Stimulated activated CD4-positive, alpha-beta T cell treated with anti-CD3 and anti-CD28 coated beads, Interleukin-15, amount 100 ng/mL, for 24 hours (primary cell): ENCODE measurements around the gene ADARB1.
"Not testable (repeated sequence)": the region's sequence is repeated elsewhere in the genome, so short reads cannot be mapped to it uniquely, and the experiment has no call there.

Experiments used
- DNase-seq: peaks from one replicate; pipeline ENCODE4 v3.0.0-alpha.2; 2020

Gene ADARB1

GRCh38 chr21:45139003-45139360 is 64.6 kb downstream of the ADARB1 start:
- DNase-seq = not testable (repeated sequence)

- no peak for DNase-seq
These were observed 65.1 kb downstream of the ADARB1 start for GRCh38 chr21:45139473-45139872.

GRCh38 chr21:45140346-45140940 is 66.1 kb downstream of the ADARB1 start:
- DNase-seq = peak; percentile 65

DNA sequence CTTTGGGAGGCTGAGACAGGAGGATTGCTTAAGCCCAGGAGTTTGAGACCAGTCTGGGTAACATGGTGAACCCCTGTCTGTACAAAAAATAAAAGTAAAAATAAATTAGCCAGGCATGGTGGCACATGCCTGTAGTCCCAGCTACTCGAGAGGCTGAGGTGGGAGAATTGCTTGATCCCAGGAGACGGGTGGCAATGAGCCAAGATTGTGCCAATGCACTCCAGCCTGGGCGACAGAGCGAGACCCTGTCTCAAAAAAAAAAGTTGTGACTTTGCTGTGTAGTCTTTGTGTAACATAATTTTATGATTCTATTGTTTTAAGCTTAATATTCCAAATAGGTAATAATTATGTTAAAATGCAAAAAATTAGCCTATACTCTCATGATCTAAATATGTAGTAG is 66.6 kb downstream of the ADARB1 start:
- DNase-seq = not testable (repeated sequence)

GRCh38 chr21:45141507-45141906 is 67.1 kb downstream of the ADARB1 start:
- DNase-seq = no peak

GRCh38 chr21:45142469-45143308 is 68.3 kb downstream of the ADARB1 start:
- DNase-seq = no peak

DNA sequence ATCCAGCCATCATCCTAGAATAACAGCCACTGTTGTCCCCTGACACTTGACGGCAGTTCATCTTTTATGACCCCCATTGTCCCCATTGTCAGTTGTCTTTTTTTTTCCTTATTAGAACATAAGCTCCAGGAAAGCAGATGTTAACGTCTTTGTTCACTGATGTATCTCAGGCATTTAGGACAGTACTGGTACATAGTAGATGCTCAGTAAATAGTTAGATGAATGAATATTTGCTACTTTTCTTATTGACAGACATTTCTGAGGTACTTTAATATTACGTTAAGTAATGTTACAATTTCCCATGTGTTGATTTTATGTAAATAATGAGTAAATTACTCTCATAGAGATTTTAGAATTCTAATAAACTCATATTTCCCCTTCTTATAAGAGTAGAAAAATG is 69.5 kb downstream of the ADARB1 start:
- DNase-seq = no peak

GRCh38 chr21:45145146-45145545 is 70.8 kb downstream of the ADARB1 start:
- DNase-seq = no peak

GRCh38 chr21:45145846-45146245 is 71.5 kb downstream of the ADARB1 start:
- DNase-seq = not testable (repeated sequence)

GRCh38 chr21:45146306-45146705 is 71.9 kb downstream of the ADARB1 start:
- DNase-seq = no peak

GRCh38 chr21:45146801-45147200 is 72.4 kb downstream of the ADARB1 start:
- no peak for DNase-seq

GRCh38 chr21:45147473-45148315 is 73.3 kb downstream of the ADARB1 start:
- DNase-seq = no peak

- DNase-seq = no peak
These were observed 74.1 kb downstream of the ADARB1 start for GRCh38 chr21:45148316-45148990.

- no peak for DNase-seq
These were observed 74.6 kb downstream of the ADARB1 start for GRCh38 chr21:45149021-45149420.

- DNase-seq = no peak
These were observed 76.3 kb downstream of the ADARB1 start for GRCh38 chr21:45150638-45151131.

- no peak for DNase-seq
These were observed 77.2 kb downstream of the ADARB1 start for GRCh38 chr21:45151445-45152160.

GRCh38 chr21:45152265-45152746 is 77.9 kb downstream of the ADARB1 start:
- peak; percentile 77 for DNase-seq

- DNase-seq = no peak
These were observed 79.3 kb downstream of the ADARB1 start for GRCh38 chr21:45153358-45154318.

DNA sequence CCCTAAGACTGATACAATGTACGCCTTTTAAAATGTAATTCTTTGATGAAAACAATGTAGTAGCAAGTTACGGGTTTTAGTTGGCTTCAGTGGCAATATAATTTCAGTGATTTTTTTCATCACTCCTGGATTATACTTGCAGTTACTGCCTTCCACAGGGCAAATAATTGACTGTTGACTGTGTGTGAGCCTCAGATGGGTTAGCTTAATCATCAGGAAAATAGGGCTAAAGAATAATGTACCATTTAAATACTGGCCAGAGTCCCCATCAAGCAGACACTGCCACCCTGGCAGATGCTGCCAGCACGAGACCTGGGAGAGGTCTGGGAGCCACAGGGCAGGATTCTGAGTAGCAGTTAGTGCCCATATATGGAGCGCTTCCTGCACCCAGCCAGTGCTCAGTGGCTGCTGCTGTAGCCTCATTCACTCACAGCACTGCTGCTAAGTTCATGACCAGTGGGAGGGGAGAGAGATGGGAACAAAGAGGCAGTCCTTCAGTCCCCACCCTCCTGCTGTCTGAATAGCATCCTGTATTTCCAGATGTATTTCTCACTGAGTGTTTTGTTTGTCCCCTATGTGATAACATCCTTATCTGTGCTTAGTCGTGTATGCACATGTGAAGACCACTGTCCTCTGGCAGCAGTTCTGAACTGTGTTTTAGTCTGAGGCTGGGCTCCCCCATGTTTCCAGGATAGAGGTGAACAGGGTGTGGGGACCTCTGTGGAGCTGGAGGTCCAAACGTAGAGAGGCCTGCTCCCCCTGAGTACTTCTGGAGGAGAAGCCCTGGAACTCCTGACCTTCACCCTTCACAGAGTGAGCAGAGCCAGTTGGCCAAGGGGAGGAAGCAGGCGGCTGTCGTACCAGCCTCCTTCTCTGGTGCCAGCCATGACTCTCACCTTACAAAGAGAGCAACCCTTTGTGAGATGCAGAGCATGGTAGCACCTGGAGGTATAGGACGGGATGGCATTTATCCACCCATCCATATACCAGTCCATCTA is 80.4 kb downstream of the ADARB1 start:
- DNase-seq = peak; percentile 40
